SU-DHL-6 (cell line): ENCODE results near the gene HS3ST6.

Experiments used
- EZH2phosphoT487 ChIP-seq: fragments of 200-600 bp; sonication (generic), shearing (Covaris generic); conservative IDR thresholded peaks from 2 replicates; pipeline ENCODE4 v1.6.1; 2018; ENCODE audit warnings: mild to moderate bottlenecking, antibody characterized with exemption, low read length, moderate library complexity, mixed read lengths
- TF ChIP-seq, protein P1 (sequence below): fragments of 200-600 bp; sonication (generic); IDR thresholded peaks from one replicate; pipeline ENCODE4 v1.5.1; 2017; ENCODE audit warnings: antibody characterized with exemption, mild to moderate bottlenecking, low read length, moderate library complexity; ENCODE audit not compliant: insufficient read depth, poor library complexity, severe bottlenecking

DNA sequence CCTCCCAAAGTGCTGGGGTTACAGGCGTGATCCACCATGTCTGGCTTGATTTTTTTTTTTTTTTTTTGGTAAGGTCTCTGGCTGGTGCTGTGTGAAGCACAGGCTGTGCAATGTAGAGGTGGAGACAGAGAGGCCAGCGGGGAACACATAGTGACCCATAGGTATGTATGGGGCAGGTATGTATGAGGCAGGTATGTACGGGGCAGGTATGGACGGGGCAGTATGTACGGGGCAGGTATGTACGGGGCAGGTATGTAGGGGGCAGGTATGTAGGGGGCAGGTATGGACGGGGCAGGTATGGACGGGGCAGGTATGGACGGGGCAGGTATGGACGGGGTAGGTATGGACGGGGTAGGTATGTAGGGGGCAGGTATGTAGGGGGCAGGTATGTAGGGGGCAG, 31.3 kb upstream of the HS3ST6 start:
- TF ChIP-seq, protein P1, sequence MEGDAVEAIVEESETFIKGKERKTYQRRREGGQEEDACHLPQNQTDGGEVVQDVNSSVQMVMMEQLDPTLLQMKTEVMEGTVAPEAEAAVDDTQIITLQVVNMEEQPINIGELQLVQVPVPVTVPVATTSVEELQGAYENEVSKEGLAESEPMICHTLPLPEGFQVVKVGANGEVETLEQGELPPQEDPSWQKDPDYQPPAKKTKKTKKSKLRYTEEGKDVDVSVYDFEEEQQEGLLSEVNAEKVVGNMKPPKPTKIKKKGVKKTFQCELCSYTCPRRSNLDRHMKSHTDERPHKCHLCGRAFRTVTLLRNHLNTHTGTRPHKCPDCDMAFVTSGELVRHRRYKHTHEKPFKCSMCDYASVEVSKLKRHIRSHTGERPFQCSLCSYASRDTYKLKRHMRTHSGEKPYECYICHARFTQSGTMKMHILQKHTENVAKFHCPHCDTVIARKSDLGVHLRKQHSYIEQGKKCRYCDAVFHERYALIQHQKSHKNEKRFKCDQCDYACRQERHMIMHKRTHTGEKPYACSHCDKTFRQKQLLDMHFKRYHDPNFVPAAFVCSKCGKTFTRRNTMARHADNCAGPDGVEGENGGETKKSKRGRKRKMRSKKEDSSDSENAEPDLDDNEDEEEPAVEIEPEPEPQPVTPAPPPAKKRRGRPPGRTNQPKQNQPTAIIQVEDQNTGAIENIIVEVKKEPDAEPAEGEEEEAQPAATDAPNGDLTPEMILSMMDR, result no peak
- no peak for TF ChIP-seq EZH2phosphoT487
